ENCODE results near the gene PFN1. TPM values are rescaled to one million over a fixed set of nuclear protein-coding genes. Genes with fewer than 3 reads are reported as not detected.
"Not testable (repeated sequence)": the region's sequence is repeated elsewhere in the genome, so short reads cannot be mapped to it uniquely, and the experiment has no call there.

PFN1 gene
- total RNA-seq, 1 donor from 2014 or later, result 182 TPM

GRCh38 chr17:4913994-4914393 lies 34.3 kb downstream of the PFN1 start:
- no peak for DNase-seq
- TF ChIP-seq, protein P1, sequence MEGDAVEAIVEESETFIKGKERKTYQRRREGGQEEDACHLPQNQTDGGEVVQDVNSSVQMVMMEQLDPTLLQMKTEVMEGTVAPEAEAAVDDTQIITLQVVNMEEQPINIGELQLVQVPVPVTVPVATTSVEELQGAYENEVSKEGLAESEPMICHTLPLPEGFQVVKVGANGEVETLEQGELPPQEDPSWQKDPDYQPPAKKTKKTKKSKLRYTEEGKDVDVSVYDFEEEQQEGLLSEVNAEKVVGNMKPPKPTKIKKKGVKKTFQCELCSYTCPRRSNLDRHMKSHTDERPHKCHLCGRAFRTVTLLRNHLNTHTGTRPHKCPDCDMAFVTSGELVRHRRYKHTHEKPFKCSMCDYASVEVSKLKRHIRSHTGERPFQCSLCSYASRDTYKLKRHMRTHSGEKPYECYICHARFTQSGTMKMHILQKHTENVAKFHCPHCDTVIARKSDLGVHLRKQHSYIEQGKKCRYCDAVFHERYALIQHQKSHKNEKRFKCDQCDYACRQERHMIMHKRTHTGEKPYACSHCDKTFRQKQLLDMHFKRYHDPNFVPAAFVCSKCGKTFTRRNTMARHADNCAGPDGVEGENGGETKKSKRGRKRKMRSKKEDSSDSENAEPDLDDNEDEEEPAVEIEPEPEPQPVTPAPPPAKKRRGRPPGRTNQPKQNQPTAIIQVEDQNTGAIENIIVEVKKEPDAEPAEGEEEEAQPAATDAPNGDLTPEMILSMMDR (IDR thresholded peaks at IDR 0.05; ENCODE audit: borderline replicate concordance), result no peak
- Histone ChIP-seq H3K27ac (replicated peaks) (no peak overlapping the region), H3K4me1 (peaks cover 8% of the 10 kb centered on the region), H3K36me3 (no peaks in the 10 kb centered on the region), H3K9me3 (replicated peaks) (no peaks in the 10 kb centered on the region), H3K4me3 (no peak overlapping the region), H3K27me3 (ENCODE audit: low read depth) (no peaks in the 10 kb centered on the region)
- intact Hi-C loops (cut with micrococcal nuclease), result no loop called here

- intact Hi-C loops (cut with micrococcal nuclease), result loop anchor here (5.0 kb wide), 1 partner anchor 153 kb away; no protein-coding TSS in a partner anchor
- peak; percentile 92 for DNase-seq
- no peaks in the 10 kb centered on the region for H3K36me3 ChIP-seq
- H3K9me3 ChIP-seq (replicated peaks), result no peaks in the 10 kb centered on the region
- H3K4me1 ChIP-seq, result peaks cover 15% of the 10 kb centered on the region
- peak overlapping the region; percentile 80 for H3K27ac ChIP-seq (replicated peaks)
- peaks cover 4% of the 10 kb centered on the region for H3K27me3 ChIP-seq (ENCODE audit: low read depth)
- TF ChIP-seq, protein P1 (IDR thresholded peaks at IDR 0.05; ENCODE audit: borderline replicate concordance), result peak; percentile 92
- H3K4me3 ChIP-seq, result peak overlapping the region; percentile 19
Observed at GRCh38 chr17:4908711-4909496, 39.4 kb downstream of the PFN1 start.

DNA sequence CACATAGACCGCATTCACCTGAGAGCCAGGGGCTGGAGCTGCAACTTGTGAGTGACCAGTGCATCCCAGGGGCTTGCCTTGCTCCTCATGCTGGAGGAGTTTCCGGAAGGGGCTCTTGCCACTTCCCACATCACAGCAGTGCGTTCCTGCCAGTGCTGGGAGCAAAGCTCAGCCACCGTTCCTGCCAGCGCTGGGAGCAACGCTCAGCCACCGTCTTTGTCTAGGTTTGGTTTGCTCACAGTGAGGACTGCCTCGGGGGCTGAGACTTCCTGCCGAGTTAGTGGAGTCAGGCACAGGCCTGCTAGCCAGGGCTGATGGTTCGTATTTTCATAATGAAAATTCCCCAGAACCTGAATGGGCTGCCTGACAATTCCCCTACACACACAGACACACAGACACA lies 40.0 kb downstream of the PFN1 start:
- Histone ChIP-seq H3K4me1 (peaks cover 19% of the 10 kb centered on the region), H3K36me3 (no peaks in the 10 kb centered on the region), H3K27me3 (ENCODE audit: low read depth) (peaks cover 4% of the 10 kb centered on the region), H3K27ac (replicated peaks) (peak overlapping the region; percentile 80), H3K4me3 (no peak overlapping the region), H3K9me3 (replicated peaks) (no peaks in the 10 kb centered on the region)
- intact Hi-C loops (cut with micrococcal nuclease), result loop anchor here (5.0 kb wide), 1 partner anchor 154 kb away; no protein-coding TSS in a partner anchor
- DNase-seq, result no peak
- TF ChIP-seq, protein P1 (IDR thresholded peaks at IDR 0.05; ENCODE audit: borderline replicate concordance), result no peak

- not testable (repeated sequence) for DNase-seq; H3K4me3 ChIP-seq; H3K36me3 ChIP-seq; H3K27me3 ChIP-seq (ENCODE audit: low read depth); H3K9me3 ChIP-seq (replicated peaks); H3K27ac ChIP-seq (replicated peaks)
- peaks cover 31% of the 10 kb centered on the region for H3K4me1 ChIP-seq
- intact Hi-C loops (cut with micrococcal nuclease), result loop anchor here (5.0 kb wide), 1 partner anchor 156 kb away; no protein-coding TSS in a partner anchor
Observed at GRCh38 chr17:4906642-4907041, 41.7 kb downstream of the PFN1 start.

GRCh38 chr17:4903051-4903818 lies 45.1 kb downstream of the PFN1 start, which contains the start of gene CHRNE:
Gene CHRNE, minus strand, starts transcription at chr17:4903098. Its CDS starts 35 bp downstream, at chr17:4903063.
- DNase-seq, result peak; percentile 51
- Histone ChIP-seq H3K9me3 (replicated peaks) (no peaks in the 10 kb centered on the region), H3K4me1 (peaks cover 47% of the 10 kb centered on the region), H3K36me3 (no peaks in the 10 kb centered on the region), H3K4me3 (peak within 1 kb of the TSS; percentile 67), H3K27me3 (ENCODE audit: low read depth) (peaks cover 39% of the 10 kb centered on the region), H3K27ac (replicated peaks) (peak within 1 kb of the TSS; percentile 68)
- intact Hi-C loops (cut with micrococcal nuclease), result no loop called here
- TF ChIP-seq, protein P1 (IDR thresholded peaks at IDR 0.05; ENCODE audit: borderline replicate concordance), result peak; percentile 83
